Type B pancreatic cell (in vitro differentiated cells): ENCODE data around the gene HPN. TPM values are rescaled to one million over a fixed set of nuclear protein-coding genes. Genes with fewer than 3 reads are reported as not detected.

ENCODE experiments used
- DNase-seq: peaks from one replicate; pipeline ENCODE4 v3.0.0; 2021; ENCODE audit warnings: mixed read lengths; ENCODE audit not compliant: unreplicated experiment; ENCODE audit errors: extremely low spot score
- H3K27ac Mint-ChIP-seq: 2 replicates; pipeline ENCODE4 v1.8.0; 2021; ENCODE audit warnings: mild to moderate bottlenecking, mixed read lengths
- H3K27me3 Mint-ChIP-seq: 2 replicates; pipeline ENCODE4 v1.8.0; 2021; ENCODE audit warnings: mixed read lengths
- H3K36me3 Mint-ChIP-seq: 2 replicates; pipeline ENCODE4 v1.8.0; 2021; ENCODE audit warnings: mixed read lengths
- H3K4me1 Mint-ChIP-seq: one replicate; pipeline ENCODE4 v1.8.0; 2021; ENCODE audit warnings: mixed read lengths; ENCODE audit not compliant: unreplicated experiment
- H3K4me3 Mint-ChIP-seq: 2 replicates; pipeline ENCODE4 v1.8.0; 2021; ENCODE audit warnings: mild to moderate bottlenecking, mixed read lengths
- H3K9me3 Mint-ChIP-seq: 2 replicates; pipeline ENCODE4 v1.8.0; 2021; ENCODE audit warnings: mixed read lengths
- CTCF ChIP-seq: fragments of 200-600 bp; sonication (generic); conservative IDR thresholded peaks from 2 replicates; pipeline ENCODE4 v1.5.0; 2021; ENCODE audit warnings: antibody characterized with exemption, mild to moderate bottlenecking
- total RNA-seq: library from RNA; stranded (reverse); gene quantifications from 2 replicates; pipeline ENCODE4 v1.2.1, GENCODE V29; 2021; ENCODE audit warnings: low replicate concordance

HPN gene
- total RNA-seq, 1 donor from 2014 or later = 15.1 TPM

DNA sequence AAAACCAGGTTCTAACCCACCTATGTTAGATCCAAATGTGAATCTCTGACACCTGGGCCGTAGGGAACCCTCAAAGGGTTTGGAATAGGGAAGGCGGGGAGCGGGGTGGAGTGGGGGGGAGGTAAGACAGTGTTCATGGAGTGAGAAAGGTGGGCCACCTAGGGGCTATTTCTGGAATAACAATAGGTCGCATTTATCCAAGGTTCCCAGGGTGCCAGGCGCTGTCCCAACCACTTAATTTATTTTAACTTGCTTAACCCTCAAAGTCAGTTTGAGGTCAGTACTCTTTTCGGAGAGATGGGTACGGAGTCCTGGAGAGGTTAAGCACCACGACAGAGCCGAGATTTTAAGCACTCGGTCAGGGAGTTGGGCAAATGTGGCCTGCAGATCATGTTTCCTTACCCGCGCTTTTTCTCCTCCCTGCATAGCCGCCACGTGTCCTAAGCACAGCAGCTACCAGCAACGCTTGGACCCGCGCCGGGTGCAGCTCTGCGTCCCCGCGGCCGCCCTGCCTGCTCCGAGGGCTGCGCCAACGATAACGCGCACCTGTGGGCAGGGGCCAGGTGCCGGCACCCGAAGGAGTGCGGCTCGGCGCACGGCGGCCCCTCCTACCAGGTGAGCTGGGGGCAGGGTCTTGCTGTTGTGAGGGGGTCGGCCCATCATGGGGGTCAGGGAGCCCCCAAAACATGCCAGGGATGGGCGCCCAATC is 49.1 kb downstream of the HPN start:
- Mint-ChIP-seq H3K4me3 (peak overlapping the region; percentile 55), H3K27me3 (no peaks in the 10 kb centered on the region), H3K4me1 (peaks cover 13% of the 10 kb centered on the region), H3K36me3 (no peaks in the 10 kb centered on the region), H3K9me3 (no peaks in the 10 kb centered on the region), H3K27ac (no peak overlapping the region)
- peak; percentile 79 for TF ChIP-seq CTCF
- no peak for DNase-seq

GRCh38 chr19:35093430-35093829 is 51.9 kb downstream of the HPN start:
- H3K4me1 Mint-ChIP-seq = peaks cover 13% of the 10 kb centered on the region
- H3K9me3 Mint-ChIP-seq = no peaks in the 10 kb centered on the region
- no peaks in the 10 kb centered on the region for H3K27me3 Mint-ChIP-seq
- H3K36me3 Mint-ChIP-seq = no peaks in the 10 kb centered on the region
- no peak overlapping the region for H3K27ac Mint-ChIP-seq
- no peak overlapping the region for H3K4me3 Mint-ChIP-seq
- no peak for DNase-seq
- no peak for TF ChIP-seq CTCF

DNA sequence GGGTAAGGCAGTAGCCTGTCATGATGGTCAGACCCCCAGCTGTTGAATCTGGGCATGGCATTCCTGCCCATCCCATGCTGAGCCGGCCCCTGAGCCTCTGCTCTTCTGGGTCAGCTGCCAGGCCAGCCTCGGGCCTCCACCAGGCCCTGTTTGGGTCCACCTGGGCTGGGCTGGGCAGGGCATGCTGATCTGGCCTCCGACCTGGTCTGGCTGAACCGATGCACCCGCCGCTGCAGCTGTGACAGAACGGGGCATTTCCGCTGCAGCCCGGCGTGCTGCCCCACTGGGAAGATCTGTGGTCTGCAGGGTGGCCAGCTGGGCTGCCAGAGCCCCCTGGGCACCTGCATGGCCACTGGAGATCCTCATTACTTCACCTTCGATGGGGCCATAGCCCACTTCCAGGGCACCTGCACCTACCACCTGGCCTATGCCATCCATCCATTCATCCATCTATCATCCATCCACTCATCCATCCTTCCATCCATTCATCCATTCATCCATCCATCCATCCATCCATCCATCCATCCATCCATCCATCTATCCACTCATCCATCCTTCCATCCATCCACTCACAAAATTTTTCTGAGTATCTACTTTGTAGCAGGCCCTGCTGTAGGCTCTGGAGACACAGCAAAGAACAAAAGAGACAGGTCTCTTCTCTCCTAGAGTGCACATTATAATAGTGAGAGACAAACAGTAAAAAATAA is 52.6 kb downstream of the HPN start:
- Mint-ChIP-seq H3K36me3 (no peaks in the 10 kb centered on the region), H3K27ac (no peak overlapping the region), H3K4me1 (peaks cover 13% of the 10 kb centered on the region), H3K9me3 (no peaks in the 10 kb centered on the region), H3K4me3 (no peak overlapping the region), H3K27me3 (no peaks in the 10 kb centered on the region)
- DNase-seq = no peak
- TF ChIP-seq CTCF = no peak

- no peaks in the 10 kb centered on the region for H3K9me3 Mint-ChIP-seq
- no peak overlapping the region for H3K27ac Mint-ChIP-seq
Measured at GRCh38 chr19:35094656-35095055, 53.1 kb downstream of the HPN start.

GRCh38 chr19:35095667-35096368 is 54.3 kb downstream of the HPN start:
- H3K4me1 Mint-ChIP-seq = peaks cover 6% of the 10 kb centered on the region
- DNase-seq = no peak
- H3K27ac Mint-ChIP-seq = peak overlapping the region; percentile 44
- H3K4me3 Mint-ChIP-seq = no peak overlapping the region
- H3K36me3 Mint-ChIP-seq = no peaks in the 10 kb centered on the region
- no peak for TF ChIP-seq CTCF
- no peaks in the 10 kb centered on the region for H3K9me3 Mint-ChIP-seq
- no peaks in the 10 kb centered on the region for H3K27me3 Mint-ChIP-seq

More at GRCh38 chr19:35094656-35095055, 53.1 kb downstream of the HPN start:
- Mint-ChIP-seq H3K4me3 (no peak overlapping the region), H3K4me1 (peaks cover 13% of the 10 kb centered on the region), H3K36me3 (no peaks in the 10 kb centered on the region), H3K27me3 (no peaks in the 10 kb centered on the region)
- no peak for DNase-seq
- TF ChIP-seq CTCF = no peak
